Naive B cell (primary cell): ENCODE data around the gene SYT8. TPM values are rescaled to one million over a fixed set of nuclear protein-coding genes. Genes with fewer than 3 reads are reported as not detected.

Experiments
- ATAC-seq, 2 donors: fragments of 150-1000 bp; cut with Tn5 transposase; 2 replicates each; pipeline ENCODE4 v1.10.0; 2021; ENCODE audit warnings: low read depth in 2 of 2, mild to moderate bottlenecking in 2 of 2, moderate library complexity in 2 of 2
- DNase-seq: peaks from one replicate; pipeline ENCODE4 v3.0.0; 2022
- H3K27ac Mint-ChIP-seq, 6 donors: one replicate each; pipeline ENCODE4 v1.8.0; 2020 to 2022; ENCODE audit warnings: mild to moderate bottlenecking in 6 of 6, mixed read lengths in 6 of 6, moderate library complexity in 5 of 6, inconsistent platforms in 2 of 6
- H3K27me3 Mint-ChIP-seq, 3 donors: one replicate each; pipeline ENCODE4 v1.8.0; 2021 to 2022; ENCODE audit warnings: mixed read lengths in 3 of 3, mild to moderate bottlenecking in 1 of 3
- H3K36me3 Mint-ChIP-seq, 2 donors: one replicate each; pipeline ENCODE4 v1.8.0; 2020 to 2022; ENCODE audit warnings: mixed read lengths in 2 of 2, inconsistent platforms in 1 of 2, mild to moderate bottlenecking in 1 of 2
- H3K4me1 Mint-ChIP-seq, 3 donors: one replicate each; pipeline ENCODE4 v1.8.0; 2020 to 2022; ENCODE audit warnings: mixed read lengths in 3 of 3, inconsistent platforms in 1 of 3, mild to moderate bottlenecking in 1 of 3, moderate library complexity in 1 of 3
- H3K4me3 Mint-ChIP-seq, 8 donors: one replicate each; pipeline ENCODE4 v1.8.0; 2020 to 2022; ENCODE audit warnings: mild to moderate bottlenecking in 8 of 8, mixed read lengths in 8 of 8, moderate library complexity in 8 of 8, inconsistent platforms in 2 of 8
- H3K9me3 Mint-ChIP-seq, 7 donors: one replicate each; pipeline ENCODE4 v1.8.0; 2020 to 2022; ENCODE audit warnings: mixed read lengths in 7 of 7, mild to moderate bottlenecking in 5 of 7, inconsistent platforms in 2 of 7, moderate library complexity in 1 of 7
- polyA plus RNA-seq, 6 donors: library from polyadenylated mRNA; unstranded; fragments of 300-500 nt; fragmentation: Illumina TruSeq; gene quantifications; one replicate each; pipeline ENCODE4 v1.2.3, GENCODE V29; 2021; ENCODE audit warnings: low read depth in 6 of 6

The SYT8 gene
- polyA plus RNA-seq, 6 donors from 2014 or later: not detected

- Mint-ChIP-seq H3K36me3 (no peaks in the 10 kb centered on the region), H3K9me3 (no peaks in the 10 kb centered on the region), H3K4me1 (peaks cover 2 to 5% (median 3%) of the 10 kb centered on the region in 3 donors), H3K4me3 (peak overlapping the region in 2 of 8 donors; percentile 15 to 44), H3K27ac (peak overlapping the region in 2 of 6 donors; percentile 46 to 84), H3K27me3 (peaks cover 13 to 46% (median 19%) of the 10 kb centered on the region in 3 donors)
- DNase-seq: no peak
- ATAC-seq: no peak
Observed at GRCh38 chr11:1831338-1832210, 3.2 kb upstream of the SYT8 start.

- H3K36me3 Mint-ChIP-seq: no peaks in the 10 kb centered on the region
- H3K27ac Mint-ChIP-seq: peak overlapping the region in 2 of 6 donors; percentile 46 to 84
- ATAC-seq: peak; percentile 87
- H3K4me1 Mint-ChIP-seq: peaks cover 2 to 5% (median 3%) of the 10 kb centered on the region in 3 donors
- DNase-seq: peak; percentile 61
- no peaks in the 10 kb centered on the region for H3K9me3 Mint-ChIP-seq
- peaks cover 13 to 38% (median 16%) of the 10 kb centered on the region in 3 donors for H3K27me3 Mint-ChIP-seq
- peak overlapping the region in 3 of 8 donors; percentile 15 to 44 (median 37) for H3K4me3 Mint-ChIP-seq
Observed at GRCh38 chr11:1832211-1832919, 2.4 kb upstream of the SYT8 start.

GRCh38 chr11:1832920-1833295, 1.9 kb upstream of the SYT8 start:
- no peak overlapping the region for H3K27ac Mint-ChIP-seq
- peak overlapping the region in 1 of 8 donors; percentile 37 for H3K4me3 Mint-ChIP-seq
- H3K4me1 Mint-ChIP-seq: peaks cover 3 to 6% (median 5%) of the 10 kb centered on the region in 3 donors
- ATAC-seq (no peak), DNase-seq (no peak)
- no peaks in the 10 kb centered on the region for H3K9me3 Mint-ChIP-seq
- no peaks in the 10 kb centered on the region for H3K36me3 Mint-ChIP-seq
- H3K27me3 Mint-ChIP-seq: peaks cover 11 to 33% (median 13%) of the 10 kb centered on the region in 3 donors

GRCh38 chr11:1834062-1834610, 654 bp upstream of the SYT8 start:
- Mint-ChIP-seq H3K27me3 (peaks cover 2 to 26% (median 7%) of the 10 kb centered on the region in 3 donors), H3K4me1 (peaks cover 3 to 6% (median 5%) of the 10 kb centered on the region in 3 donors), H3K9me3 (no peaks in the 10 kb centered on the region), H3K27ac (no peak overlapping the region), H3K36me3 (no peaks in the 10 kb centered on the region), H3K4me3 (no peak overlapping the region)
- DNase-seq: no peak
- ATAC-seq: no peak

- H3K27ac Mint-ChIP-seq: no peak overlapping the region
- H3K4me1 Mint-ChIP-seq: peaks cover 12 to 17% (median 12%) of the 10 kb centered on the region in 3 donors
- H3K36me3 Mint-ChIP-seq: no peaks in the 10 kb centered on the region
- ATAC-seq (no peak), DNase-seq (no peak)
- H3K4me3 Mint-ChIP-seq: no peak overlapping the region
- H3K27me3 Mint-ChIP-seq: peaks cover 0 to 19% (median 5%) of the 10 kb centered on the region in 3 donors
- H3K9me3 Mint-ChIP-seq: no peaks in the 10 kb centered on the region
Observed at GRCh38 chr11:1835671-1836010, 851 bp downstream of the SYT8 start.

- DNase-seq: no peak
- Mint-ChIP-seq H3K27ac (no peak overlapping the region), H3K27me3 (peaks cover 0 to 13% (median 0%) of the 10 kb centered on the region in 3 donors), H3K4me1 (peaks cover 14 to 21% (median 16%) of the 10 kb centered on the region in 3 donors), H3K4me3 (no peak overlapping the region), H3K9me3 (no peaks in the 10 kb centered on the region), H3K36me3 (no peaks in the 10 kb centered on the region)
- ATAC-seq: no peak
Observed at GRCh38 chr11:1836011-1836945, 1.5 kb downstream of the SYT8 start.

GRCh38 chr11:1837171-1838076, 2.6 kb downstream of the SYT8 start:
- H3K27me3 Mint-ChIP-seq: peaks cover 0 to 7% (median 0%) of the 10 kb centered on the region in 3 donors
- H3K4me3 Mint-ChIP-seq: peak overlapping the region in 3 of 8 donors; percentile 6 to 53 (median 26)
- no peaks in the 10 kb centered on the region for H3K9me3 Mint-ChIP-seq
- ATAC-seq (peak; percentile 72 to 74), DNase-seq (peak; percentile 77)
- H3K36me3 Mint-ChIP-seq: no peaks in the 10 kb centered on the region
- peaks cover 12 to 16% (median 13%) of the 10 kb centered on the region in 3 donors for H3K4me1 Mint-ChIP-seq
- peak overlapping the region in 3 of 6 donors; percentile 38 to 59 (median 45) for H3K27ac Mint-ChIP-seq

GRCh38 chr11:1838077-1838425, 3.3 kb downstream of the SYT8 start:
- Mint-ChIP-seq H3K4me3 (peak overlapping the region in 1 of 8 donors; percentile 26), H3K36me3 (no peaks in the 10 kb centered on the region), H3K4me1 (peaks cover 12 to 20% (median 16%) of the 10 kb centered on the region in 3 donors), H3K27me3 (peaks cover 0 to 7% (median 0%) of the 10 kb centered on the region in 3 donors), H3K27ac (peak overlapping the region in 1 of 6 donors; percentile 45), H3K9me3 (no peaks in the 10 kb centered on the region)
- ATAC-seq (peak; percentile 9 to 11), DNase-seq (no peak)

- H3K9me3 Mint-ChIP-seq: no peaks in the 10 kb centered on the region
- DNase-seq: no peak
- no peaks in the 10 kb centered on the region for H3K36me3 Mint-ChIP-seq
- peak within 1 kb of the TSS; percentile 25 to 95 (median 84) for H3K4me3 Mint-ChIP-seq
- ATAC-seq: no peak
- peak within 1 kb of the TSS; percentile 66 to 98 (median 94) for H3K27ac Mint-ChIP-seq
- H3K27me3 Mint-ChIP-seq: peaks cover 0 to 3% (median 0%) of the 10 kb centered on the region in 3 donors
- peaks cover 16 to 25% (median 21%) of the 10 kb centered on the region in 3 donors for H3K4me1 Mint-ChIP-seq
Observed at GRCh38 chr11:1838426-1839144, 3.8 kb downstream of the SYT8 start, which contains the start of gene TNNI2. TNNI2 (plus strand) TSS chr11:1838981; CDS start chr11:1839697, 716 bp downstream.

GRCh38 chr11:1839204-1839923, 4.6 kb downstream of the SYT8 start:
- Mint-ChIP-seq H3K36me3 (no peaks in the 10 kb centered on the region), H3K4me1 (peaks cover 24 to 33% (median 29%) of the 10 kb centered on the region in 3 donors), H3K27ac (peak overlapping the region; percentile 66 to 98 (median 94)), H3K27me3 (no peaks in the 10 kb centered on the region), H3K9me3 (no peaks in the 10 kb centered on the region), H3K4me3 (peak overlapping the region; percentile 25 to 95 (median 84))
- no peak for ATAC-seq
- no peak for DNase-seq
